ENCODE results near the gene SYNE3. TPM values are rescaled to one million over a fixed set of nuclear protein-coding genes. Genes with fewer than 3 reads are reported as not detected.

SYNE3 gene
- total and polyA plus RNA-seq, 4 donors: 0.47 to 9.0 (median 4.7) TPM

- 95% methylated on average over 3 of the region's 3 CpGs for WGBS
- Histone ChIP-seq H3K4me1 (ENCODE audit: control insufficient read depth in 4 of 4, insufficient read depth in 4 of 4, low read length in 3 of 4) (peaks cover 0 to 34% (median 25%) of the 10 kb centered on the region in 4 donors), H3K27ac (ENCODE audit: low read depth in 1 of 2, low read length in 2 of 2) (no peak overlapping the region), H3K27me3 (ENCODE audit: control insufficient read depth in 4 of 4, insufficient read depth in 4 of 4, low read length in 3 of 4) (no peaks in the 10 kb centered on the region), H3K9me3 (ENCODE audit: control insufficient read depth in 4 of 4, low read length in 3 of 4) (no peaks in the 10 kb centered on the region), H3K4me3 (ENCODE audit: low read depth in 1 of 3, low read length in 3 of 3) (no peak overlapping the region), H3K36me3 (ENCODE audit: control insufficient read depth in 4 of 4, insufficient read depth in 3 of 4, low read depth in 1 of 4, low read length in 3 of 4) (peaks cover 0 to 3% (median 0%) of the 10 kb centered on the region in 4 donors), H3K9ac (ENCODE audit: low read depth in 1 of 2, low read length in 2 of 2) (no peak overlapping the region)
- TF ChIP-seq, protein P1, sequence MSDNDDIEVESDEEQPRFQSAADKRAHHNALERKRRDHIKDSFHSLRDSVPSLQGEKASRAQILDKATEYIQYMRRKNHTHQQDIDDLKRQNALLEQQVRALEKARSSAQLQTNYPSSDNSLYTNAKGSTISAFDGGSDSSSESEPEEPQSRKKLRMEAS (IDR thresholded peaks at IDR 0.05): no peak
- TF ChIP-seq REST (IDR thresholded peaks at IDR 0.05) (no peak), RXRA (IDR thresholded peaks at IDR 0.05) (no peak), HNF4G (IDR thresholded peaks at IDR 0.05) (no peak), HNF4A (conservative IDR thresholded peaks at IDR 0.05) (no peak)
- TF ChIP-seq, protein P2, sequence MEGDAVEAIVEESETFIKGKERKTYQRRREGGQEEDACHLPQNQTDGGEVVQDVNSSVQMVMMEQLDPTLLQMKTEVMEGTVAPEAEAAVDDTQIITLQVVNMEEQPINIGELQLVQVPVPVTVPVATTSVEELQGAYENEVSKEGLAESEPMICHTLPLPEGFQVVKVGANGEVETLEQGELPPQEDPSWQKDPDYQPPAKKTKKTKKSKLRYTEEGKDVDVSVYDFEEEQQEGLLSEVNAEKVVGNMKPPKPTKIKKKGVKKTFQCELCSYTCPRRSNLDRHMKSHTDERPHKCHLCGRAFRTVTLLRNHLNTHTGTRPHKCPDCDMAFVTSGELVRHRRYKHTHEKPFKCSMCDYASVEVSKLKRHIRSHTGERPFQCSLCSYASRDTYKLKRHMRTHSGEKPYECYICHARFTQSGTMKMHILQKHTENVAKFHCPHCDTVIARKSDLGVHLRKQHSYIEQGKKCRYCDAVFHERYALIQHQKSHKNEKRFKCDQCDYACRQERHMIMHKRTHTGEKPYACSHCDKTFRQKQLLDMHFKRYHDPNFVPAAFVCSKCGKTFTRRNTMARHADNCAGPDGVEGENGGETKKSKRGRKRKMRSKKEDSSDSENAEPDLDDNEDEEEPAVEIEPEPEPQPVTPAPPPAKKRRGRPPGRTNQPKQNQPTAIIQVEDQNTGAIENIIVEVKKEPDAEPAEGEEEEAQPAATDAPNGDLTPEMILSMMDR (IDR thresholded peaks at IDR 0.05; ENCODE audit: low read depth, low read length, missing input control): no peak
- no peak for DNase-seq (ENCODE audit: low spot score)
Measured at GRCh38 chr14:95495076-95495475, 21.4 kb downstream of the SYNE3 start.

DNA sequence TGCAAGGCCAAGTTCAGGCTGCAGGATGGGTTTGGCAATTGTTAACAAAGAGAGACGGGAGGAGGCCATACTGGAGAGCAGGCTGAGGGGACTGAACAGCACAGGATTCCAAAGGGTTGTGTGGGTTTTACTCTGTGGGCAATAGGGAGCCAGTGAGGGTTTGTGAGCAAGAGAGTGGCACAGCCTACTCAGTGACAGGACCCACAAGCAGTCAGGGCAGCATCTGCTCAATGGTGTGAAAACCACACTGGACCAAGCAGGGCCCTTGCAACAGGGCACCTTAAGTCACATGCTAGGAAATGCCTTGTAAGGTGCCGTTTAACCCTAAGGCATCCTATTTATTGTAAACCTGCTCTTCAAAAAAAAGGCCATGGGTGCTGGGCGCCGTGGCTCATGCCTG is 22.0 kb downstream of the SYNE3 start:
- Histone ChIP-seq H3K9ac (ENCODE audit: low read depth in 1 of 2, low read length in 2 of 2) (no peak overlapping the region), H3K4me3 (ENCODE audit: low read depth in 1 of 3, low read length in 3 of 3) (no peak overlapping the region), H3K4me1 (ENCODE audit: control insufficient read depth in 4 of 4, insufficient read depth in 4 of 4, low read length in 3 of 4) (peaks cover 2 to 40% (median 30%) of the 10 kb centered on the region in 4 donors), H3K9me3 (ENCODE audit: control insufficient read depth in 4 of 4, low read length in 3 of 4) (no peaks in the 10 kb centered on the region), H3K27ac (ENCODE audit: low read depth in 1 of 2, low read length in 2 of 2) (no peak overlapping the region), H3K36me3 (ENCODE audit: control insufficient read depth in 4 of 4, insufficient read depth in 3 of 4, low read depth in 1 of 4, low read length in 3 of 4) (peaks cover 0 to 3% (median 0%) of the 10 kb centered on the region in 4 donors), H3K27me3 (ENCODE audit: control insufficient read depth in 4 of 4, insufficient read depth in 4 of 4, low read length in 3 of 4) (no peaks in the 10 kb centered on the region)
- no peak for TF ChIP-seq HNF4A (conservative IDR thresholded peaks at IDR 0.05)
- TF ChIP-seq NR2F2 (IDR thresholded peaks at IDR 0.05): no peak
- no peak for TF ChIP-seq REST (IDR thresholded peaks at IDR 0.05)
- TF ChIP-seq TAF1 (conservative IDR thresholded peaks at IDR 0.05): no peak
- TF ChIP-seq FOXA1 (IDR thresholded peaks at IDR 0.05): no peak
- TF ChIP-seq GABPA (IDR thresholded peaks at IDR 0.05 in 1 of 2, conservative IDR thresholded peaks at IDR 0.05 in 1 of 2): no peak
- TF ChIP-seq, protein P3, sequence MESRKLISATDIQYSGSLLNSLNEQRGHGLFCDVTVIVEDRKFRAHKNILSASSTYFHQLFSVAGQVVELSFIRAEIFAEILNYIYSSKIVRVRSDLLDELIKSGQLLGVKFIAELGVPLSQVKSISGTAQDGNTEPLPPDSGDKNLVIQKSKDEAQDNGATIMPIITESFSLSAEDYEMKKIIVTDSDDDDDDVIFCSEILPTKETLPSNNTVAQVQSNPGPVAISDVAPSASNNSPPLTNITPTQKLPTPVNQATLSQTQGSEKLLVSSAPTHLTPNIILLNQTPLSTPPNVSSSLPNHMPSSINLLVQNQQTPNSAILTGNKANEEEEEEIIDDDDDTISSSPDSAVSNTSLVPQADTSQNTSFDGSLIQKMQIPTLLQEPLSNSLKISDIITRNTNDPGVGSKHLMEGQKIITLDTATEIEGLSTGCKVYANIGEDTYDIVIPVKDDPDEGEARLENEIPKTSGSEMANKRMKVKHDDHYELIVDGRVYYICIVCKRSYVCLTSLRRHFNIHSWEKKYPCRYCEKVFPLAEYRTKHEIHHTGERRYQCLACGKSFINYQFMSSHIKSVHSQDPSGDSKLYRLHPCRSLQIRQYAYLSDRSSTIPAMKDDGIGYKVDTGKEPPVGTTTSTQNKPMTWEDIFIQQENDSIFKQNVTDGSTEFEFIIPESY (IDR thresholded peaks at IDR 0.05): no peak
- TF ChIP-seq JUND (IDR thresholded peaks at IDR 0.05): no peak
- TF ChIP-seq, protein P2 (IDR thresholded peaks at IDR 0.05; ENCODE audit: low read depth, low read length, missing input control): no peak
- TF ChIP-seq EGR1 (IDR thresholded peaks at IDR 0.05; ENCODE audit: low read depth in 2 of 2): no peak
- no peak for TF ChIP-seq SP1 (IDR thresholded peaks at IDR 0.05)
- no peak for TF ChIP-seq RXRA (IDR thresholded peaks at IDR 0.05)
- TF ChIP-seq HNF4G (IDR thresholded peaks at IDR 0.05): no peak
- TF ChIP-seq, protein P4, sequence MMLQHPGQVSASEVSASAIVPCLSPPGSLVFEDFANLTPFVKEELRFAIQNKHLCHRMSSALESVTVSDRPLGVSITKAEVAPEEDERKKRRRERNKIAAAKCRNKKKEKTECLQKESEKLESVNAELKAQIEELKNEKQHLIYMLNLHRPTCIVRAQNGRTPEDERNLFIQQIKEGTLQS (IDR thresholded peaks at IDR 0.05): no peak
- TF ChIP-seq, protein P1 (IDR thresholded peaks at IDR 0.05): no peak
- no peak for TF ChIP-seq FOXA2 (IDR thresholded peaks at IDR 0.05)
- no peak for TF ChIP-seq YY1 (IDR thresholded peaks at IDR 0.05)
- no peak for TF ChIP-seq RAD21 (IDR thresholded peaks at IDR 0.05)
- no peak for DNase-seq (ENCODE audit: low spot score)
- WGBS: 93% methylated on average over 4 of the region's 4 CpGs

Measured in liver (tissue), 9 donors.